NOMO-1 treated with DMSO at 0.1 percent for 48 hours (cell line): Measurements from ENCODE around the gene OR5K4.
"Not testable (repeated sequence)": the region's sequence is repeated elsewhere in the genome, so short reads cannot be mapped to it uniquely, and the experiment has no call there.

Source experiments
- DNase-seq: peaks from one replicate; lab custom pipeline; 2025; ENCODE audit not compliant: unreplicated experiment; lab: John Stamatoyannopoulos, UW

Gene OR5K4

DNA sequence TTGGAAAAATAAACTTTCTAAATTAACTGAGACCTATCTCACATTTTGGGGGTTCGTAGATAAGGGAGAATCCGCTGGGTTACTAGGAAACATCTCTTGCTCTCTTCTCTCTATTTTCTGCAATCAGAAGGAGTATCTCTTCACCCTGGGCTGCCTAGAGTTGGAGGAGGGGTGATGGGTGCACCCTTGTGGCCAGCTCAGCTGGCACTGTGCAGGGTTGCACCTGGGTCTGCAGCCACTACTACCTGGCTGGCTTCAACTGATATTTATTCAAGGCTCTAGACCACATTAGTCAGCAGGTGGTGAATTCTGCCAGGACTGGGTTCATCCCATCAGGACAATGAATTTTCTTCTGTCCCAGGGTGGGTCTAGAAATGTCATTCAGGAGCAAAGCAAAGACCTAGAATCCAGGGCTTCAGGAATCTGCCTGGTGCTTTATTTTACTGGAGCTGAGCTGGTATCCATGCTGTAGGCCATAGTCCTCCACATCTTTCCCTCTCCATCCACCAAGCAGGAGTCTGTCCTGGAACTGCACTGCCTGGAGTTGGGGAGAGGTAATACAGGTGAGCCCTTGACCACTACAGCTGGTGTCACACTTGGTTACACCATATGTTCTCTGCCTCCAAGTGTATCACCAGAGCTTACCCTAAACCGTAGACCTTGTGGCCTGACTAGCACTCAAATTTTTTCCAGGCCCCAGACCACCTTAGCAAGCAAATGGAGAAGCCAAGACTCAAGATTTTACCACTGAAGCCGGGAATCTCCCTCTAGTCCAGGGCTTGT is 14.0 kb downstream of the OR5K4 start:
- no peak for DNase-seq

DNA sequence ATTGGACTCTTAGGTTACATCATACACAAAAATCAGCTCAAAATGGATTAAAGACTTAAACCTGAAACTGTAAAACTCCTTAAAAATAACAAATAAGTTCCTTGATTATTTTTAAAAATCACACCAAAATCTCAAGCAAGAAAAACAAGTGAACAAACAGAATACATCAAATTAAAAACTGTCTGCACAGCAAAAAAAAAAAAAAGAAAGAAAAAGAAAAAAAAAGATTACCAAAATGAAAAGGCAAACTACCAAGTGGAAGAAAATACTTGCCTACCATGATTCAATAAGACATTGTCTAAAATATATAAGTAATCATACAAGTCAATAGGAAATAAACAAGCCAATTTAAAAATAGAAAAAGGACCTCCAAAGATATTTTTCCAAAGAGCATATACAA is 17.5 kb downstream of the OR5K4 start:
- no peak for DNase-seq

DNA sequence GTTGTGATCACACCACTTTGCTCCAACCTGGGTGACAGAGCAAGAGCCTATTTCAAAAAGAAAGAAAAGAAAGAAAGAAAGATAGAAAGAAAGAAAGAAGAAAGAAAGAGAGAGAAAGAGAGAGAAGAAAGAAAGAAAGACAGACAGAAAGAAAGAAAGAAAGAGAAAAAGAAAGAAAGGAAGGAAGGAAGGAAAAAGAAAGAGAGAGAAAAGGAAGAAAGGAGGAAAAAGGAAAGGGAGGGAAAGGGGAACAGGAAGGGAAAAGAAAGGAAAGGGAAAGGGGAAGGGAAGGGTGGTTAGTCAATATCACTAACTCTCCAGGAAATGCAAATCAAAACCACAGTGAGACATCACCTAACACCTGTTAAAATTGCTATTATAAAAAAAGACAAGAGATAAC is 18.2 kb downstream of the OR5K4 start:
- no peak for DNase-seq

DNA sequence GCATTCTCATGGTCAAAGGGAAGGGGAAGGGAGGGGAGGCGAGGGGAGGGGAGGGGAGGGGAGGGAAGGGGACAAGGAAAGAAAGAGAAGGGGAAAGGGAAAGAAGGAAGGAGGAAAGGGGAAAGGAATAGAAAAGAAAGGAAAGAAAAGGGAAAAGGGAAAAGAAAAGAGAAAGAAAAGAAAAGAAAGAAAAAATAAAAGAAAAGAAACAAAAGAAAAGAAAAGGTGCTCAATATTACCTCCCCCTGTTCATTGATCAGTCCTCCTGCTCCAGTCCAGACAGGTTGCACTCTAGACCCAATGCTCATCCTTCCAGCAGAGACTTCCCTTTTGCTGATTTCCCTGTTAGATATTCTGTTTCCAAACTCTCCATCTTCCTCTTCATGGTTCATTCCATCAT is 18.8 kb downstream of the OR5K4 start:
- DNase-seq = no peak

DNA sequence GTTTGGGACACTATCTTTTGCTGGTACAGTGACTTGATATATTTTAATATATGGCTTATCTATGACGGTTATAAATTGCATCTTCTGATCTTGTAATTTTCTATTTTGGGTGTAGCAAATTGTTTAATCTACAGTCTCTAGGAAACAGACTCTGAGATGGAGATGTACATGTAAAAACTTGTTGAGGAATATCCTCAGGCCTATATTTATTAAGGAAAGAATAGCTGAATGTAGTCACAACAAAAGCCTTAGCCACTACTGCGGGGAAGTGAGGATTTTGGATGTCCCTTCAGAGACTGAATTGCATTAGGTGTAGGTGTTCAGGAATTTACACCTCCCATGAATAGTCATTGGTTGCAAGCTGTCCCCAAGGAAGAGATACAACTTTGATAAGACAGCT is 23.0 kb downstream of the OR5K4 start:
- DNase-seq = no peak

DNA sequence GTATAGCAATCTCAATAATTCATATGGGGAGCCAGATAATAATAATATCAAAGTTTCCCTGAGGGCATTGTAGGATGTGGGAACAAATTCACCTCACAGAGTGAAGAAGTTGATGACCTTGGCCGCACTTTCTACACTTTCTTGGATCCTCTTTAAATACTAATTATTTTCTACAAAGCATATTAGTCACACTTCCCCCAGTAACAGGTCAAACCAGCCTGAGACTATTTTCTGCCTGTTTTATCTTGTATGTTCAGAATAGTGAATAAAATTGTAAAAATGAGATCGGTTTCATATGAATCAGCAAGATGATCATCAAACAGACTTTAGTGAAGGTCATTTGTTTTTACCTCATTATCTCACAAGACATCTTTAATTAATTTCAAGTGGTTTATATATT is 34.5 kb downstream of the OR5K4 start:
- no peak for DNase-seq

DNA sequence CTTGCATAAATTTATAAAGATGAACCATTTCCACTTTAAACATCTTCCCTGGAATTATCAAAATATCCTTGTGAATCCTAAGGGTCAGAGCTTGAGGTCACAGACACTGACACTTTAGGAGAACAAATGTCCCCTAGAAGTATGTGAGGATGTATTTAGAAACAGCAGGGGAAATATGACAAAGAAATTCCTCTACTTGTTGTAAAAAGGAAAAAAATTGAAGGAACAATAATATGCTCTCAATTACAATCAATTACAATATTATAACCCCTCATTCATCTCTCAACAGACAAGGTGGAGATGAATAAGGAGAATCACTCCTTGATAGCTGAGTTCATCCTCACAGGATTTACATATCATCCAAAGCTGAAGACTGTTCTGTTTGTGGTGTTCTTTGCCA is 36.7 kb downstream of the OR5K4 start, which contains the start of gene OR5K3:
Gene OR5K3, plus strand, starts transcription at position 301 of the 400 bp plus-strand sequence. Its CDS starts 0 bp downstream, at position 301.
- DNase-seq = no peak

DNA sequence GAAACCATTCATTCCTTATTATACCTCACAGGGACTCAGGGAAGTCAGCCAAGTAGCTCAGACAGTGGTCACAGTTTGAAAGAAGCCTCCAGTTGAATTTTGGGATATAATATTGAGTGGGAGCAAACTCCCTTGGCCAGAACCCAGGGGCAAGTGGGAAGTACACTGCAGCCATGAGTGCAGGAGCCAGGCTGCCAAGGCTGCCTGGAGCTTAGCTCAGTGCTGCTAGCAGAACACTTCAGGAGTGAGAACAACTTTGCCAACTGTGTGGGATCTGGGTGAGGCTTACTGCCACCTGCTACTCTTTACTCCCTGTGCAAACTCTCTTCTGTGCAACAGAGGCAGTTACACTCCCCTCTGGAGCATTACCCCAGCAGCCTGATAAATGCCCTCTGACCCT is 41.4 kb downstream of the OR5K4 start:
- DNase-seq = no peak

DNA sequence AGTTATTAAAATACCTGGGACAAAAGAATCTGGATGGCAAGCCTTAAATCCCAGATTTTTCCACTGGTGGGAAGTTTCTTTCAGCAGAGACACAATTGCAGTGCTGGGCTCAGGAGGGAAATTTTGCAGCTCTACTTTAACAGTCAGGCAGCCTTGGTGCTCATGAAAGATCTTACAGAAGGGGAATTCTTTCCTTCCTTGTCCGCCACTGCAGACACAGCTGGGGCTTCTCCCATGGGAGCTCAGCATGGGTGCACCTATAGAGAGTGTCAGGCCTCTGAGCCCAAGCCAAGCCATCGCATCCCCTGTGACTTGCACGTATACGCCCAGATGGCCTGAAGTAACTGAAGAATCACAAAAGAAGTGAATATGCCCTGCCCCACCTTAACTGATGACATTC is 42.8 kb downstream of the OR5K4 start:
- DNase-seq = not testable (repeated sequence)

DNA sequence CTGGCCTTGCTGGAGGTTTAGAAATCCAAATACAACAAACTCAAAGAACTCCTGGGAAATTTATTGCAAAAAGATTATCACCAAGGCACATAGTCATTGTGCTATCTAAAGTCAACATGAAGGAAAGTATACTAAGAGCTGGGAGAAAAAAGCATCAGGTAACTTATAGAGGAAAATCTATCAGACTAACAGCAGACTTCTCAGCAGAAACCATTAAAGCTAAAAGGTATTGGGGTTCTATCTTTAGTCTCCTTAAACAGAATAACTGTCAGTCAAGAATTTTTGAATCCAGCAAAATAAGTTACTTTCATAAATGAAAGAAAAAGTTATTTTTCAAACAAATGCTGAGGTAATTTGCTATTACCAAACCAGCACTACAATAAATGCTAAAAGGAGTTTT is 44.9 kb downstream of the OR5K4 start:
- DNase-seq = no peak

DNA sequence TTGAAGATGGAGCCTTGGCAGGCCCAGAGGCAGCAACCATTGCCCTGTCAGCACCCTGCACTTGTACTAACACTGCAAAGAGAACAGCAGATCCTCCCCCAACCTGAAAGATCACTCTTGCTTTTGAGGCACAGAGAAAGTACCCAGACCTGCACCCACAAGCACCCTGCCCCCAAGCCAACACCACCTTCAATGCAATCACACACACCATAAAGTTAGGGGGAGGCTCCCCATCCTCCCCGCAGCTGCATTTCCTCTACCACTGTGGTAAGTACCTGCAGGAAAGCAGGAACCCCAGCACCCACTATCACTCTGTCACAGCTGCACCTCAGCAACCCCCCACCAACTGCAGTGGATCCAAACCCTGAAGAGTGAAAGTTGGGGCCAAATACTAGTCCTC is 48.9 kb downstream of the OR5K4 start:
- DNase-seq = no peak

DNA sequence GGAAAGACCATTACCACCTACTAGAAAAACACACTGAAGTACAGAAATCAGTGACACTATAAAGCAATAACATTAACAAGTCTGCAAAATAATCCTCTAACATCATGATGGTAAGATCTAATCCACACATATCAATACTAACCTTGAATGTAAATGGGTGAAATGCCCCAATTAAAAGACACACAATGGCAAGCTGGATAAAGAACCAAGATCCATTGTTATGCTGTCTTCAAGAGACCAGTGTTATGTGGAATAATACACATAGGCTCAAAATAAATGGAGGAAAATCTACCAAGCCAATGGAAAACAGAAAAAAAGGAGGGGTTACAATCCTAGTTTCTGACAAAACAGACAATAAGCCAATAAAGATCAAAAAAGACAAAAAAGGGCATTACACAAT is 50.4 kb downstream of the OR5K4 start:
- DNase-seq = no peak
